H1 (cell line): Measurements from ENCODE around the gene FBXL14. TPM values are rescaled to one million over a fixed set of nuclear protein-coding genes. Genes with fewer than 3 reads are reported as not detected.

Experiments used
- CTCF ChIA-PET: fragments of 300-600 bp; sonication (Branson Sonifier 250); formaldehyde crosslinking; loops from one replicate; lab custom pipeline; 2021; ENCODE audit not compliant: partially characterized antibody; lab: Charles Lee
- POLR2A ChIA-PET: fragments of 300-600 bp; sonication (Branson Sonifier 250); formaldehyde crosslinking; loops from one replicate; lab custom pipeline; 2021; ENCODE audit warnings: inconsistent platforms; ENCODE audit not compliant: partially characterized antibody; lab: Charles Lee
- DNase-seq, 2 experiments: peaks; one replicate each; pipeline versions ENCODE4 v3.0.0 to v3.0.0-alpha.2; 2010 to 2022; ENCODE audit warnings: low spot score in 2 of 2, low read depth in 1 of 2, mixed read lengths in 1 of 2
- FAIRE-seq: peaks from 2 replicates; lab custom pipeline; 2011; peaks lifted over from hg19 to GRCh38; lab: Jason Lieb, UNC
- H2AFZ ChIP-seq: 2 replicates; pipeline ENCODE4 v1.8.1; 2012; ENCODE audit warnings: low read length, inconsistent platforms
- H2AK5ac ChIP-seq: 2 replicates; pipeline ENCODE4 v1.6.1; 2013; ENCODE audit warnings: low read depth, low read length
- H2BK120ac ChIP-seq: replicated peaks from 2 replicates; pipeline ENCODE3; 2013; ENCODE audit warnings: low read depth, low read length, inconsistent platforms
- H2BK12ac ChIP-seq: 2 replicates; pipeline ENCODE4 v1.6.1; 2013; ENCODE audit warnings: low read depth, low read length
- H2BK15ac ChIP-seq: 2 replicates; pipeline ENCODE4 v1.6.1; 2013; ENCODE audit warnings: low read length
- H2BK20ac ChIP-seq: 2 replicates; pipeline ENCODE4 v1.6.1; 2013; ENCODE audit warnings: low read length
- H2BK5ac ChIP-seq: 2 replicates; pipeline ENCODE4 v1.6.1; 2013; ENCODE audit warnings: low read depth, low read length
- H3K14ac ChIP-seq: 2 replicates; pipeline ENCODE4 v1.6.1; 2013; ENCODE audit warnings: inconsistent platforms; ENCODE audit not compliant: insufficient read length
- H3K18ac ChIP-seq: 2 replicates; pipeline ENCODE4 v1.6.1; 2013; ENCODE audit warnings: low read length; ENCODE audit errors: extremely low read depth
- H3K23ac ChIP-seq: 2 replicates; pipeline ENCODE4 v1.6.1; 2013; ENCODE audit warnings: inconsistent platforms; ENCODE audit not compliant: insufficient read length
- H3K23me2 ChIP-seq: 2 replicates; pipeline ENCODE4 v1.6.1; 2013; ENCODE audit warnings: low read depth, low read length
- H3K27ac ChIP-seq: 2 replicates; pipeline ENCODE4 v1.6.1; 2011; ENCODE audit warnings: low read depth, low read length, inconsistent platforms
- H3K27me3 ChIP-seq, 4 experiments: replicated peaks in 1 of 4; 1 replicate in 1 of 4; 2 replicates in 3 of 4; pipeline versions ENCODE4 v1.6.1 to v1.8.1; 2011 to 2013; ENCODE audit warnings: low read length in 3 of 4, mild to moderate bottlenecking in 3 of 4, inconsistent platforms in 2 of 4, mixed read lengths in 2 of 4, moderate library complexity in 1 of 4; ENCODE audit not compliant: control insufficient read depth in 3 of 4, insufficient read depth in 3 of 4; ENCODE audit errors: extremely low read depth in 1 of 4
- H3K36me3 ChIP-seq, 4 experiments: 2 replicates each; pipeline versions ENCODE4 v1.6.1 to v1.8.1; 2011 to 2013; ENCODE audit warnings: mild to moderate bottlenecking in 4 of 4, low read length in 3 of 4, moderate library complexity in 2 of 4, control low read depth in 1 of 4, inconsistent platforms in 1 of 4; ENCODE audit not compliant: insufficient read depth in 4 of 4, control insufficient read depth in 2 of 4
- H3K4ac ChIP-seq: replicated peaks from 2 replicates; pipeline ENCODE3; 2013; ENCODE audit warnings: low read length, low read depth, mixed read lengths, inconsistent platforms; ENCODE audit not compliant: insufficient read length
- H3K4me1 ChIP-seq, 4 experiments: replicated peaks in 1 of 4; 1 replicate in 1 of 4; 2 replicates in 3 of 4; pipeline versions ENCODE4 v1.6.1 to v1.8.1; 2011 to 2013; ENCODE audit warnings: low read length in 3 of 4, inconsistent platforms in 2 of 4, mixed read lengths in 1 of 4; ENCODE audit not compliant: insufficient read depth in 4 of 4, control insufficient read depth in 3 of 4
- H3K4me2 ChIP-seq, 2 experiments: 2 replicates each; pipeline versions ENCODE4 v1.6.1 to v1.8.1; 2011 to 2013; ENCODE audit warnings: low read depth in 2 of 2, low read length in 2 of 2, control low read depth in 1 of 2, inconsistent platforms in 1 of 2, mild to moderate bottlenecking in 1 of 2; ENCODE audit not compliant: insufficient read depth in 1 of 2
- H3K4me3 ChIP-seq, 4 experiments: fragments of 200-600, 300-600 bp in 1 of 4; sonication (generic), shearing (Covaris generic), sonication (Bioruptor Twin) in 1 of 4; 2 replicates each; pipeline versions ENCODE4 v1.5.1 to v1.8.1; 2011 to 2016; ENCODE audit warnings: low read length in 4 of 4, low read depth in 3 of 4, control low read depth in 2 of 4, inconsistent platforms in 2 of 4, mild to moderate bottlenecking in 2 of 4, mixed read lengths in 1 of 4, moderate library complexity in 1 of 4; ENCODE audit not compliant: insufficient read depth in 2 of 4; ENCODE audit errors: extremely low read depth in 1 of 4
- H3K56ac ChIP-seq: replicated peaks from 2 replicates; pipeline ENCODE3; 2013; ENCODE audit warnings: low read depth, mild to moderate bottlenecking, mixed read lengths, low read length, inconsistent platforms; ENCODE audit not compliant: insufficient read length
- H3K79me1 ChIP-seq: 2 replicates; pipeline ENCODE4 v1.6.1; 2013; ENCODE audit warnings: low read depth, low read length, control low read depth
- H3K79me2 ChIP-seq, 2 experiments: 2 replicates each; pipeline versions ENCODE4 v1.6.1 to v1.8.1; 2012 to 2013; ENCODE audit warnings: low read length in 2 of 2, mild to moderate bottlenecking in 2 of 2, inconsistent platforms in 1 of 2; ENCODE audit not compliant: insufficient read depth in 2 of 2, control insufficient read depth in 1 of 2
- H3K9ac ChIP-seq, 4 experiments: replicated peaks in 1 of 4; 1 replicate in 1 of 4; 2 replicates in 3 of 4; pipeline versions ENCODE4 v1.6.1 to v1.8.1; 2011 to 2013; ENCODE audit warnings: low read depth in 3 of 4, low read length in 3 of 4, control low read depth in 2 of 4, mild to moderate bottlenecking in 2 of 4, moderate library complexity in 2 of 4, inconsistent platforms in 1 of 4; ENCODE audit errors: extremely low read depth in 1 of 4
- H3K9me3 ChIP-seq, 2 experiments: 2 replicates each; pipeline versions ENCODE4 v1.6.1 to v1.8.1; 2012 to 2013; ENCODE audit warnings: mild to moderate bottlenecking in 2 of 2, moderate library complexity in 2 of 2, control low read depth in 1 of 2, inconsistent platforms in 1 of 2, low read depth in 1 of 2, low read length in 1 of 2, mixed read lengths in 1 of 2; ENCODE audit not compliant: insufficient read depth in 2 of 2
- H4K20me1 ChIP-seq, 2 experiments: replicated peaks in 1 of 2; 2 replicates each; pipeline versions ENCODE3 to v1.8.1; 2011 to 2013; ENCODE audit warnings: inconsistent platforms in 2 of 2, low read length in 2 of 2, mild to moderate bottlenecking in 1 of 2; ENCODE audit not compliant: insufficient read depth in 2 of 2, control insufficient read depth in 1 of 2
- H4K5ac ChIP-seq: 2 replicates; pipeline ENCODE4 v1.6.1; 2013; ENCODE audit warnings: low read length, low read depth, mixed read lengths, inconsistent platforms; ENCODE audit not compliant: insufficient read length
- H4K8ac ChIP-seq: 2 replicates; pipeline ENCODE4 v1.8.0; 2013; ENCODE audit warnings: mild to moderate bottlenecking, moderate library complexity, low read length, inconsistent platforms; ENCODE audit not compliant: insufficient read depth; ENCODE audit errors: extremely low read depth
- H4K91ac ChIP-seq: replicated peaks from 2 replicates; pipeline ENCODE3; 2013; ENCODE audit warnings: low read length, mixed read lengths, inconsistent platforms; ENCODE audit not compliant: insufficient read length
- CTCF ChIP-seq, 3 experiments: IDR thresholded peaks; 1 replicate in 2 of 3; 2 replicates in 1 of 3; pipeline versions ENCODE4 v1.5.1 to v1.6.1; 2011; ENCODE audit warnings: low read length in 3 of 3, mild to moderate bottlenecking in 3 of 3, inconsistent platforms in 2 of 3, low read depth in 1 of 3, moderate library complexity in 1 of 3; ENCODE audit not compliant: insufficient read depth in 1 of 3; ENCODE audit errors: control extremely low read depth in 1 of 3
- E2F6 ChIP-seq: IDR thresholded peaks from 2 replicates; pipeline ENCODE4 v1.6.1; 2012; ENCODE audit warnings: inconsistent platforms
- MAFK ChIP-seq: IDR thresholded peaks from 2 replicates; pipeline ENCODE4 v1.6.1; 2012; ENCODE audit warnings: low read depth, mild to moderate bottlenecking, improper control_type of control experiment, low read length
- POLR2AphosphoS5 ChIP-seq: IDR thresholded peaks from 2 replicates; pipeline ENCODE4 v1.6.1; 2011; ENCODE audit warnings: low read depth, low read length
- RBBP5 ChIP-seq: IDR thresholded peaks from 2 replicates; pipeline ENCODE4 v1.7.1; 2012; ENCODE audit warnings: low read depth, mild to moderate bottlenecking, inconsistent platforms, low read length, moderate library complexity, borderline replicate concordance
- SP1 ChIP-seq: IDR thresholded peaks from 2 replicates; pipeline ENCODE4 v1.6.1; 2011; ENCODE audit warnings: low read depth, low read length
- WGBS, 2 experiments: shearing (Covaris generic) in 1 of 2; methylation state at CpG; one replicate each; pipeline versions ENCODE4 v1.1.6 to v1.1.7; 2013 to 2015; ENCODE audit warnings: low lambda C conversion rate in 2 of 2, mixed read lengths in 2 of 2, inconsistent platforms in 1 of 2, low coverage in 1 of 2, missing lambda C conversion rate in 1 of 2; ENCODE audit not compliant: insufficient replicate concordance in 2 of 2, insufficient coverage in 1 of 2, insufficient read length in 1 of 2; ENCODE audit errors: extremely low coverage in 1 of 2, missing lambda C conversion rate in 1 of 2; 5-methylcytosine and 5-hydroxymethylcytosine counted together
- polyA plus RNA-seq, 7 experiments: library from polyadenylated mRNA; depleted of rRNA in 3 of 7; stranded (reverse) in 5 of 7; unstranded in 2 of 7; fragments of >200 nt in 5 of 7; fragments of 200-250 nt in 2 of 7; gene quantifications; 1 replicate in 5 of 7; 2 replicates in 1 of 7; 4 replicates in 1 of 7; pipeline versions ENCODE4 v1.2.1 to v1.2.3, GENCODE V29; 2011 to 2013; ENCODE audit warnings: missing spikeins in 2 of 7, mixed read lengths in 2 of 7
- total RNA-seq: library from RNA; stranded (reverse); fragmentation: NEBNext Ultra II Directional; extraction: Animal tissue kit (Norgen Biotek cat#: 25700); gene quantifications from 2 replicates; pipeline ENCODE4 v1.2.1, GENCODE V29; 2021
- TF ChIP-seq, protein P1 (sequence below): IDR thresholded peaks from 2 replicates; pipeline ENCODE4 v1.6.1; 2011; ENCODE audit warnings: low read length, improper control_type of control experiment

The FBXL14 gene
- total and polyA plus RNA-seq, 2 of the 8 experiments (the other 6 are each of a cell fraction or from before 2014, with no cell fraction given) = 5.5 to 9.6 TPM

- no peak overlapping the region for H2AFZ ChIP-seq
- POLR2A ChIA-PET = interaction anchor here (0.8 to 1.7 kb wide), 5 partner anchors 23 to 61 kb away, joined by 3 to 5 read pairs (median 4); partner anchors contain the start of gene ADIPOR2
- peak overlapping the region; percentile 20 to 65 (median 42) for H3K4me3 ChIP-seq
- TF ChIP-seq, protein P1, sequence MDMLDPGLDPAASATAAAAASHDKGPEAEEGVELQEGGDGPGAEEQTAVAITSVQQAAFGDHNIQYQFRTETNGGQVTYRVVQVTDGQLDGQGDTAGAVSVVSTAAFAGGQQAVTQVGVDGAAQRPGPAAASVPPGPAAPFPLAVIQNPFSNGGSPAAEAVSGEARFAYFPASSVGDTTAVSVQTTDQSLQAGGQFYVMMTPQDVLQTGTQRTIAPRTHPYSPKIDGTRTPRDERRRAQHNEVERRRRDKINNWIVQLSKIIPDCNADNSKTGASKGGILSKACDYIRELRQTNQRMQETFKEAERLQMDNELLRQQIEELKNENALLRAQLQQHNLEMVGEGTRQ = no peak
- TF ChIP-seq POLR2AphosphoS5 (no peak), MAFK (no peak), RBBP5 (0 out of 2 replicates have a peak, but pooled peaks have one; percentile 36), CTCF (IDR thresholded peaks at IDR 0.05; ENCODE audit: control extremely low read depth in 1 of 3, insufficient read depth in 1 of 3, low read depth in 1 of 3, low read length in 3 of 3) (peak in 1 of 3 experiments; percentile 11; a peak in 1 of 4 replicates), E2F6 (0 out of 2 replicates have a peak, but pooled peaks have one; percentile 29), SP1 (no peak)
Measured at GRCh38 chr12:1630133-1630826, 35.9 kb upstream of the FBXL14 start.

More at GRCh38 chr12:1630133-1630826, 35.9 kb upstream of the FBXL14 start:
- Histone ChIP-seq H4K20me1 (peaks cover 0 to 4% of the 10 kb centered on the region in 2 experiments), H3K27me3 (peaks cover 34 to 79% (median 71%) of the 10 kb centered on the region in 4 experiments), H3K9ac (no peak overlapping the region), H3K4ac (no peak overlapping the region), H3K4me2 (peak overlapping the region; percentile 92 to 95), H3K56ac (no peak overlapping the region), H2BK120ac (no peak overlapping the region), H3K9me3 (no peaks in the 10 kb centered on the region), H4K91ac (no peak overlapping the region), H3K23ac (no peak overlapping the region), H2BK5ac (no peak overlapping the region; the same call in 1 of the 2 replicates), H2BK20ac (no peak overlapping the region), H3K23me2 (peaks cover 8% of the 10 kb centered on the region; the same call in 1 of the 2 replicates), H2AK5ac (no peak overlapping the region), H3K27ac (no peak overlapping the region), H2BK15ac (0 out of 2 replicates have a peak overlapping the region, but pooled peaks have one; percentile 16), H3K14ac (no peak overlapping the region), H3K79me2 (no peaks in the 10 kb centered on the region), H3K79me1 (no peaks in the 10 kb centered on the region), H2BK12ac (peak overlapping the region; percentile 68; the same call in 1 of the 2 replicates), H4K8ac (no peak overlapping the region), H3K36me3 (no peaks in the 10 kb centered on the region), H3K4me1 (peaks cover 3 to 28% (median 18%) of the 10 kb centered on the region in 4 experiments), H3K18ac (no peak overlapping the region), H4K5ac (no peak overlapping the region)
- 2% methylated on average over 37 of the region's 58 CpGs; no CpG with 5 or more reads in 1 of the 2 experiments for WGBS, 2 experiments
- DNase-seq (peak in 1 of 2 experiments; percentile 68), FAIRE-seq (no peak)
- CTCF ChIA-PET = interaction anchor here (0.6 to 3.6 kb wide), 16 partner anchors 9 to 1524 kb away, joined by 3 to 16 read pairs (median 3); no protein-coding TSS in a partner anchor
